Neural progenitor cell (in vitro differentiated cells): ENCODE results near the gene FBXW11. TPM values are rescaled to one million over a fixed set of nuclear protein-coding genes. Genes with fewer than 3 reads are reported as not detected.

Experiments used
- DNase-seq: peaks from one replicate; pipeline ENCODE4 v3.0.0-alpha.2; 2016; ENCODE audit warnings: low spot score
- H2AFZ ChIP-seq: fragments of 200-600 bp; sonication (generic); replicated peaks from 2 replicates; pipeline ENCODE4 v1.6.1; 2016; ENCODE audit warnings: antibody characterized with exemption
- H3F3A ChIP-seq: fragments of 200-600 bp; sonication (generic); 2 replicates; pipeline ENCODE4 v1.6.1; 2016; ENCODE audit warnings: antibody characterized with exemption, low read depth
- H3K27ac ChIP-seq: fragments of 200-600 bp; sonication (generic); 2 replicates; pipeline ENCODE4 v1.5.1; 2016; ENCODE audit warnings: mild to moderate bottlenecking
- H3K27me3 ChIP-seq: fragments of 200-600 bp; sonication (generic); 2 replicates; pipeline ENCODE4 v1.6.1; 2016; ENCODE audit warnings: mild to moderate bottlenecking, moderate library complexity
- H3K36me3 ChIP-seq: fragments of 200-600 bp; sonication (generic); 2 replicates; pipeline ENCODE4 v1.5.1; 2016
- H3K4me1 ChIP-seq: fragments of 200-600 bp; sonication (generic); 2 replicates; pipeline ENCODE4 v1.6.1; 2016; ENCODE audit warnings: mixed run types
- H3K4me2 ChIP-seq: fragments of 200-600 bp; sonication (generic); 2 replicates; pipeline ENCODE4 v1.6.1; 2016
- H3K4me3 ChIP-seq: fragments of 200-600 bp; sonication (generic); 2 replicates; pipeline ENCODE4 v1.5.1; 2016
- H3K79me2 ChIP-seq: fragments of 200-600 bp; sonication (generic); 2 replicates; pipeline ENCODE4 v1.6.1; 2016; ENCODE audit warnings: low read depth
- H3K9ac ChIP-seq: fragments of 200-600 bp; sonication (generic); 2 replicates; pipeline ENCODE4 v1.6.1; 2016
- H3K9me3 ChIP-seq: fragments of 200-600 bp; sonication (generic); 2 replicates; pipeline ENCODE4 v1.5.1; 2016; ENCODE audit warnings: low read depth
- H4K20me1 ChIP-seq: fragments of 200-600 bp; sonication (generic); 2 replicates; pipeline ENCODE4 v1.6.1; 2016; ENCODE audit warnings: low read depth
- H3K27ac Mint-ChIP-seq: 3 replicates; pipeline ENCODE4 v1.8.0; 2021; ENCODE audit warnings: mixed read lengths
- H3K27me3 Mint-ChIP-seq: 2 replicates; pipeline ENCODE4 v1.8.0; 2022; ENCODE audit warnings: low read depth, mild to moderate bottlenecking, inconsistent platforms, moderate library complexity, mixed read lengths; ENCODE audit not compliant: insufficient read depth
- H3K36me3 Mint-ChIP-seq: 3 replicates; pipeline ENCODE4 v1.8.0; 2021; ENCODE audit warnings: mixed read lengths
- H3K4me1 Mint-ChIP-seq: 3 replicates; pipeline ENCODE4 v1.8.0; 2021; ENCODE audit warnings: mixed read lengths
- H3K4me3 Mint-ChIP-seq: 3 replicates; pipeline ENCODE4 v1.8.0; 2021; ENCODE audit warnings: mild to moderate bottlenecking, moderate library complexity, mixed read lengths
- H3K9me3 Mint-ChIP-seq: 3 replicates; pipeline ENCODE4 v1.8.0; 2020; ENCODE audit warnings: mixed read lengths
- CTCF ChIP-seq: fragments of 200-600 bp; sonication (generic); IDR thresholded peaks from 2 replicates; pipeline ENCODE4 v1.5.1; 2017; ENCODE audit warnings: antibody characterized with exemption, mild to moderate bottlenecking
- EZH2 ChIP-seq: fragments of 200-600 bp; sonication (generic); IDR thresholded peaks from 2 replicates; pipeline ENCODE4 v1.6.1; 2017; ENCODE audit warnings: antibody characterized with exemption, mild to moderate bottlenecking, moderate library complexity
- EZH2phosphoT487 ChIP-seq: fragments of 200-600 bp; sonication (generic); IDR thresholded peaks from 2 replicates; pipeline ENCODE4 v1.6.1; 2017; ENCODE audit warnings: antibody characterized with exemption
- total RNA-seq: library from RNA; depleted of rRNA; stranded (reverse); fragments of >200 nt; gene quantifications from 2 replicates; pipeline ENCODE4 v1.2.3, GENCODE V29; 2015; ENCODE audit warnings: low replicate concordance

FBXW11 gene
- total RNA-seq, 1 donor from 2014 or later: 79.1 TPM

- no peak overlapping the region for H2AFZ ChIP-seq
- no peaks in the 10 kb centered on the region for H3K9me3 ChIP-seq
- Mint-ChIP-seq H3K4me3 (no peak overlapping the region), H3K4me1 (peaks cover 15% of the 10 kb centered on the region), H3K9me3 (no peaks in the 10 kb centered on the region), H3K36me3 (peaks cover 15% of the 10 kb centered on the region), H3K27me3 (peaks cover 7% of the 10 kb centered on the region), H3K27ac (no peak overlapping the region)
- no peaks in the 10 kb centered on the region for H3K79me2 ChIP-seq
- TF ChIP-seq CTCF: no peak
- no peak overlapping the region for H3K4me3 ChIP-seq
- H3K36me3 ChIP-seq: no peaks in the 10 kb centered on the region
- H3K9ac ChIP-seq: no peak overlapping the region
- no peak overlapping the region for H3K27ac ChIP-seq
- H3F3A ChIP-seq: no peaks in the 10 kb centered on the region
- no peak for DNase-seq
- no peak overlapping the region for H3K4me2 ChIP-seq
- H3K4me1 ChIP-seq: no peaks in the 10 kb centered on the region
- no peaks in the 10 kb centered on the region for H3K27me3 ChIP-seq
- no peaks in the 10 kb centered on the region for H4K20me1 ChIP-seq
Observed at GRCh38 chr5:172054611-172055153, 48.2 kb upstream of the FBXW11 start.

- TF ChIP-seq CTCF (no peak), EZH2 (no peak), EZH2phosphoT487 (no peak)
- Mint-ChIP-seq H3K36me3 (peaks cover 21% of the 10 kb centered on the region), H3K9me3 (no peaks in the 10 kb centered on the region), H3K27me3 (peaks cover 6% of the 10 kb centered on the region), H3K4me1 (peaks cover 22% of the 10 kb centered on the region), H3K27ac (peak overlapping the region; percentile 67), H3K4me3 (no peak overlapping the region)
- no peak overlapping the region for H3K27ac ChIP-seq
- no peaks in the 10 kb centered on the region for H3K4me1 ChIP-seq
- H3F3A ChIP-seq: no peaks in the 10 kb centered on the region
- H3K4me2 ChIP-seq: no peak overlapping the region
- H3K27me3 ChIP-seq: no peaks in the 10 kb centered on the region
- H3K79me2 ChIP-seq: no peaks in the 10 kb centered on the region
- DNase-seq: peak; percentile 18
- H3K9ac ChIP-seq: no peak overlapping the region
- H3K36me3 ChIP-seq: no peaks in the 10 kb centered on the region
- H2AFZ ChIP-seq: no peak overlapping the region
- H4K20me1 ChIP-seq: no peaks in the 10 kb centered on the region
- H3K4me3 ChIP-seq: no peak overlapping the region
- no peaks in the 10 kb centered on the region for H3K9me3 ChIP-seq
Observed at GRCh38 chr5:172052450-172053236, 46.2 kb upstream of the FBXW11 start.

- peaks cover 22% of the 10 kb centered on the region for H3K4me1 Mint-ChIP-seq
- peaks cover 21% of the 10 kb centered on the region for H3K36me3 Mint-ChIP-seq
- H3K27ac Mint-ChIP-seq: peak overlapping the region; percentile 67
- no peaks in the 10 kb centered on the region for H3K9me3 ChIP-seq
- TF ChIP-seq EZH2 (no peak), CTCF (no peak), EZH2phosphoT487 (no peak)
- no peaks in the 10 kb centered on the region for H3F3A ChIP-seq
- H4K20me1 ChIP-seq: no peaks in the 10 kb centered on the region
- peak overlapping the region; percentile 29 for H3K4me3 Mint-ChIP-seq
- H3K79me2 ChIP-seq: no peaks in the 10 kb centered on the region
- no peak overlapping the region for H3K27ac ChIP-seq
- H3K9ac ChIP-seq: no peak overlapping the region
- H3K4me3 ChIP-seq: no peak overlapping the region
- H3K4me2 ChIP-seq: no peak overlapping the region
- H3K27me3 ChIP-seq: no peaks in the 10 kb centered on the region
- H3K27me3 Mint-ChIP-seq: peaks cover 6% of the 10 kb centered on the region
- no peak overlapping the region for H2AFZ ChIP-seq
- no peak for DNase-seq
- no peaks in the 10 kb centered on the region for H3K9me3 Mint-ChIP-seq
- H3K36me3 ChIP-seq: no peaks in the 10 kb centered on the region
- H3K4me1 ChIP-seq: no peaks in the 10 kb centered on the region
Observed at GRCh38 chr5:172051643-172052339, 45.4 kb upstream of the FBXW11 start.
